ENCODE data around the gene LARGE1. TPM values are rescaled to one million over a fixed set of nuclear protein-coding genes. Genes with fewer than 3 reads are reported as not detected.

LARGE1 gene
- total and polyA plus RNA-seq, 5 donors from 2014 or later, result not detected

- Mint-ChIP-seq H3K9me3 (peaks cover 0 to 2% (median 0%) of the 10 kb centered on the region in 7 donors), H3K27me3 (peaks cover 4% of the 10 kb centered on the region), H3K4me3 (no peak overlapping the region), H3K4me1 (no peaks in the 10 kb centered on the region), H3K36me3 (no peaks in the 10 kb centered on the region), H3K27ac (no peak overlapping the region)
- DNase-seq, result no peak
- H3K27ac ChIP-seq (ENCODE audit: insufficient read depth, low read length, poor library complexity, severe bottlenecking), result no peak overlapping the region
- ATAC-seq (ENCODE audit: low read depth in 2 of 2), result no peak
- no peaks in the 10 kb centered on the region for H3K4me1 ChIP-seq (ENCODE audit: control insufficient read depth, insufficient read depth, low read length, poor library complexity, severe bottlenecking)
- H3K9me3 ChIP-seq (ENCODE audit: control insufficient read depth in 2 of 2, low read length in 2 of 2), result no peaks in the 10 kb centered on the region
- no peak overlapping the region for H3K4me3 ChIP-seq (ENCODE audit: low read depth, low read length)
- H3K27me3 ChIP-seq (ENCODE audit: control insufficient read depth, insufficient read depth, low read length), result no peaks in the 10 kb centered on the region
- H3K36me3 ChIP-seq (ENCODE audit: control insufficient read depth, insufficient read depth, low read length), result no peaks in the 10 kb centered on the region
Observed at GRCh38 chr22:33391298-33391697, 529.0 kb downstream of the LARGE1 start.

GRCh38 chr22:33389936-33390335 is 530.3 kb downstream of the LARGE1 start:
- H3K9me3 ChIP-seq (ENCODE audit: control insufficient read depth in 2 of 2, low read length in 2 of 2), result no peaks in the 10 kb centered on the region

GRCh38 chr22:33386270-33386669 is 534.0 kb downstream of the LARGE1 start:
- no peaks in the 10 kb centered on the region for H3K27me3 Mint-ChIP-seq
- H3K9me3 Mint-ChIP-seq, result peaks cover 0 to 3% (median 0%) of the 10 kb centered on the region in 7 donors
- no peaks in the 10 kb centered on the region for H3K4me1 Mint-ChIP-seq
- Histone ChIP-seq H3K4me1 (ENCODE audit: control insufficient read depth, insufficient read depth, low read length, poor library complexity, severe bottlenecking) (no peaks in the 10 kb centered on the region), H3K27ac (ENCODE audit: insufficient read depth, low read length, poor library complexity, severe bottlenecking) (no peak overlapping the region), H3K9me3 (ENCODE audit: control insufficient read depth in 2 of 2, low read length in 2 of 2) (no peaks in the 10 kb centered on the region), H3K27me3 (ENCODE audit: control insufficient read depth, insufficient read depth, low read length) (no peaks in the 10 kb centered on the region), H3K36me3 (ENCODE audit: control insufficient read depth, insufficient read depth, low read length) (no peaks in the 10 kb centered on the region), H3K4me3 (ENCODE audit: low read depth, low read length) (no peak overlapping the region)
- no peak for DNase-seq
- no peak overlapping the region for H3K27ac Mint-ChIP-seq
- H3K36me3 Mint-ChIP-seq, result no peaks in the 10 kb centered on the region
- no peak overlapping the region for H3K4me3 Mint-ChIP-seq
- no peak for ATAC-seq (ENCODE audit: low read depth in 2 of 2)

More at GRCh38 chr22:33389936-33390335, 530.3 kb downstream of the LARGE1 start:
- DNase-seq (no peak), ATAC-seq (ENCODE audit: low read depth in 2 of 2) (no peak)
- Histone ChIP-seq H3K36me3 (ENCODE audit: control insufficient read depth, insufficient read depth, low read length) (no peaks in the 10 kb centered on the region), H3K27ac (ENCODE audit: insufficient read depth, low read length, poor library complexity, severe bottlenecking) (no peak overlapping the region), H3K4me1 (ENCODE audit: control insufficient read depth, insufficient read depth, low read length, poor library complexity, severe bottlenecking) (no peaks in the 10 kb centered on the region), H3K27me3 (ENCODE audit: control insufficient read depth, insufficient read depth, low read length) (no peaks in the 10 kb centered on the region), H3K4me3 (ENCODE audit: low read depth, low read length) (no peak overlapping the region)
- no peak overlapping the region for H3K27ac Mint-ChIP-seq
- H3K4me1 Mint-ChIP-seq, result no peaks in the 10 kb centered on the region
- no peaks in the 10 kb centered on the region for H3K27me3 Mint-ChIP-seq
- peaks cover 0 to 2% (median 0%) of the 10 kb centered on the region in 7 donors for H3K9me3 Mint-ChIP-seq
- no peak overlapping the region for H3K4me3 Mint-ChIP-seq
- no peaks in the 10 kb centered on the region for H3K36me3 Mint-ChIP-seq

GRCh38 chr22:33385611-33386010 is 534.7 kb downstream of the LARGE1 start:
- H3K9me3 Mint-ChIP-seq, result peaks cover 0 to 3% (median 0%) of the 10 kb centered on the region in 7 donors
- H3K27me3 ChIP-seq (ENCODE audit: control insufficient read depth, insufficient read depth, low read length), result no peaks in the 10 kb centered on the region
- H3K36me3 ChIP-seq (ENCODE audit: control insufficient read depth, insufficient read depth, low read length), result no peaks in the 10 kb centered on the region
- H3K27me3 Mint-ChIP-seq, result no peaks in the 10 kb centered on the region
- ATAC-seq (ENCODE audit: low read depth in 2 of 2) (no peak), DNase-seq (no peak)
- no peaks in the 10 kb centered on the region for H3K4me1 Mint-ChIP-seq
- no peaks in the 10 kb centered on the region for H3K36me3 Mint-ChIP-seq
- H3K4me1 ChIP-seq (ENCODE audit: control insufficient read depth, insufficient read depth, low read length, poor library complexity, severe bottlenecking), result no peaks in the 10 kb centered on the region
- no peak overlapping the region for H3K27ac ChIP-seq (ENCODE audit: insufficient read depth, low read length, poor library complexity, severe bottlenecking)
- no peak overlapping the region for H3K4me3 Mint-ChIP-seq
- no peak overlapping the region for H3K27ac Mint-ChIP-seq
- H3K4me3 ChIP-seq (ENCODE audit: low read depth, low read length), result no peak overlapping the region
- H3K9me3 ChIP-seq (ENCODE audit: control insufficient read depth in 2 of 2, low read length in 2 of 2), result no peaks in the 10 kb centered on the region

- DNase-seq, result no peak
- no peaks in the 10 kb centered on the region for H3K4me1 Mint-ChIP-seq
- Histone ChIP-seq H3K4me3 (ENCODE audit: low read depth, low read length) (no peak overlapping the region), H3K27ac (ENCODE audit: insufficient read depth, low read length, poor library complexity, severe bottlenecking) (no peak overlapping the region), H3K36me3 (ENCODE audit: control insufficient read depth, insufficient read depth, low read length) (no peaks in the 10 kb centered on the region), H3K9me3 (ENCODE audit: control insufficient read depth in 2 of 2, low read length in 2 of 2) (no peaks in the 10 kb centered on the region), H3K27me3 (ENCODE audit: control insufficient read depth, insufficient read depth, low read length) (no peaks in the 10 kb centered on the region), H3K4me1 (ENCODE audit: control insufficient read depth, insufficient read depth, low read length, poor library complexity, severe bottlenecking) (no peaks in the 10 kb centered on the region)
- no peak overlapping the region for H3K4me3 Mint-ChIP-seq
- H3K27me3 Mint-ChIP-seq, result no peaks in the 10 kb centered on the region
- H3K36me3 Mint-ChIP-seq, result no peaks in the 10 kb centered on the region
- H3K9me3 Mint-ChIP-seq, result peaks cover 0 to 14% (median 2%) of the 10 kb centered on the region in 7 donors
- ATAC-seq (ENCODE audit: low read depth in 2 of 2), result no peak
- no peak overlapping the region for H3K27ac Mint-ChIP-seq
Observed at GRCh38 chr22:33382436-33382835, 537.8 kb downstream of the LARGE1 start.

- H3K36me3 ChIP-seq (ENCODE audit: control insufficient read depth, insufficient read depth, low read length), result no peaks in the 10 kb centered on the region
- H3K9me3 ChIP-seq (ENCODE audit: control insufficient read depth in 2 of 2, low read length in 2 of 2), result no peaks in the 10 kb centered on the region
- Mint-ChIP-seq H3K4me1 (no peaks in the 10 kb centered on the region), H3K4me3 (no peak overlapping the region), H3K36me3 (no peaks in the 10 kb centered on the region), H3K9me3 (peaks cover 0 to 14% (median 6%) of the 10 kb centered on the region in 7 donors), H3K27ac (no peak overlapping the region), H3K27me3 (no peaks in the 10 kb centered on the region)
- no peak overlapping the region for H3K4me3 ChIP-seq (ENCODE audit: low read depth, low read length)
- ATAC-seq (ENCODE audit: low read depth in 2 of 2) (no peak), DNase-seq (no peak)
- no peaks in the 10 kb centered on the region for H3K4me1 ChIP-seq (ENCODE audit: control insufficient read depth, insufficient read depth, low read length, poor library complexity, severe bottlenecking)
- H3K27me3 ChIP-seq (ENCODE audit: control insufficient read depth, insufficient read depth, low read length), result no peaks in the 10 kb centered on the region
- no peak overlapping the region for H3K27ac ChIP-seq (ENCODE audit: insufficient read depth, low read length, poor library complexity, severe bottlenecking)
Observed at GRCh38 chr22:33381531-33382406, 538.5 kb downstream of the LARGE1 start.

- H3K27ac Mint-ChIP-seq, result no peak overlapping the region
- no peak for DNase-seq
- Histone ChIP-seq H3K36me3 (ENCODE audit: control insufficient read depth, insufficient read depth, low read length) (no peaks in the 10 kb centered on the region), H3K4me1 (ENCODE audit: control insufficient read depth, insufficient read depth, low read length, poor library complexity, severe bottlenecking) (no peaks in the 10 kb centered on the region), H3K27me3 (ENCODE audit: control insufficient read depth, insufficient read depth, low read length) (no peaks in the 10 kb centered on the region), H3K9me3 (ENCODE audit: control insufficient read depth in 2 of 2, low read length in 2 of 2) (no peaks in the 10 kb centered on the region), H3K27ac (ENCODE audit: insufficient read depth, low read length, poor library complexity, severe bottlenecking) (no peak overlapping the region), H3K4me3 (ENCODE audit: low read depth, low read length) (no peak overlapping the region)
- ATAC-seq (ENCODE audit: low read depth in 2 of 2), result no peak
- no peak overlapping the region for H3K4me3 Mint-ChIP-seq
- no peaks in the 10 kb centered on the region for H3K27me3 Mint-ChIP-seq
- peaks cover 0 to 14% (median 6%) of the 10 kb centered on the region in 7 donors for H3K9me3 Mint-ChIP-seq
- no peaks in the 10 kb centered on the region for H3K36me3 Mint-ChIP-seq
- H3K4me1 Mint-ChIP-seq, result no peaks in the 10 kb centered on the region
Observed at GRCh38 chr22:33380789-33381530, 539.3 kb downstream of the LARGE1 start.

Data from CD4-positive, CD25-positive, alpha-beta regulatory T cell (primary cell).